ENCODE results near the gene GALNT9. TPM values are rescaled to one million over a fixed set of nuclear protein-coding genes. Genes with fewer than 3 reads are reported as not detected.

GALNT9 gene
- polyA plus RNA-seq, 2 of the 4 experiments (the other 2 are of a cell fraction) = 0.66 to 2.8 TPM

GRCh38 chr12:132315951-132316350 is 13.4 kb downstream of the GALNT9 start:
- TF ChIP-seq PBX3 (IDR thresholded peaks at IDR 0.05) = no peak
- no peak for TF ChIP-seq EP300 (IDR thresholded peaks at IDR 0.05)
- no peak for TF ChIP-seq ZFP36 (IDR thresholded peaks at IDR 0.05; ENCODE audit: borderline replicate concordance, partially characterized antibody)
- no peak for TF ChIP-seq JUN (IDR thresholded peaks at IDR 0.05)
- no peak for TF ChIP-seq TP53 (CRISPR knock-in tag; IDR thresholded peaks at IDR 0.05)
- TF ChIP-seq POLR2AphosphoS2 (conservative IDR thresholded peaks at IDR 0.05; ENCODE audit: low read length) = no peak
- no peak for TF ChIP-seq HEYL (CRISPR knock-in tag; IDR thresholded peaks at IDR 0.05)
- no peak for TF ChIP-seq MAFK (IDR thresholded peaks at IDR 0.05; ENCODE audit: partially characterized antibody)
- no peak for TF ChIP-seq BCL3 (IDR thresholded peaks at IDR 0.05)
- no peak for TF ChIP-seq KDM1A (IDR thresholded peaks at IDR 0.05; ENCODE audit: low read depth)
- no peak for TF ChIP-seq EHMT2 (IDR thresholded peaks at IDR 0.05; ENCODE audit: low read depth)
- TF ChIP-seq KDM5A (IDR thresholded peaks at IDR 0.05) = no peak
- no peak for TF ChIP-seq PHF8 (IDR thresholded peaks at IDR 0.05; ENCODE audit: borderline replicate concordance, low read depth)
- WGBS (ENCODE audit: missing lambda C conversion rate) = 58% methylated on average over 20 of the region's 20 CpGs
- no peak for ATAC-seq
- H3K4me3 ChIP-seq = no peak overlapping the region
- H3K27ac ChIP-seq = no peak overlapping the region
- no peak for DNase-seq (ENCODE audit: low read depth in 1 of 2, low spot score in 1 of 2)
- FAIRE-seq = no peak
- peaks cover 7% of the 10 kb centered on the region; the same call in 2 of the 3 replicates for H3K9me3 ChIP-seq
- ChIA-PET CTCF (interaction anchor here (1.3 kb wide), 1 partner anchor 10 kb away, joined by 3 read pairs; no protein-coding TSS in a partner anchor), POLR2A (no interaction called here)
- H3K4me2 ChIP-seq = no peak overlapping the region
- no peaks in the 10 kb centered on the region for H3K4me1 ChIP-seq

GRCh38 chr12:132315507-132315906 is 13.9 kb downstream of the GALNT9 start:
- POLR2A ChIA-PET = no interaction called here

GRCh38 chr12:132314516-132315233 is 14.7 kb downstream of the GALNT9 start:
- ATAC-seq = peak in 1 of 2 experiments; percentile 20; a peak in 1 of 6 replicates
- ChIA-PET CTCF (no interaction called here), POLR2A (no interaction called here)
- Histone ChIP-seq H3K4me3 (no peak overlapping the region), H3K4me1 (no peaks in the 10 kb centered on the region), H3K9me3 (peaks cover 7% of the 10 kb centered on the region; the same call in 2 of the 3 replicates), H3K27ac (no peak overlapping the region), H3K4me2 (no peak overlapping the region)
- no peak for FAIRE-seq
- TF ChIP-seq POLR2A (IDR thresholded peaks at IDR 0.05; ENCODE audit: low read length) (no peak), EHMT2 (IDR thresholded peaks at IDR 0.05; ENCODE audit: low read depth) (no peak), CEBPB (IDR thresholded peaks at IDR 0.05) (no peak), MAFK (IDR thresholded peaks at IDR 0.05; ENCODE audit: partially characterized antibody) (no peak), RARB (CRISPR knock-in tag; IDR thresholded peaks at IDR 0.05) (no peak), ATOH8 (CRISPR knock-in tag; IDR thresholded peaks at IDR 0.05; ENCODE audit: low read depth) (no peak), TFCP2L1 (CRISPR knock-in tag; IDR thresholded peaks at IDR 0.05) (no peak), HES2 (IDR thresholded peaks at IDR 0.05) (no peak), SREBF2 (IDR thresholded peaks at IDR 0.05) (no peak), PBX3 (IDR thresholded peaks at IDR 0.05) (no peak), POLR2AphosphoS2 (conservative IDR thresholded peaks at IDR 0.05; ENCODE audit: low read length) (no peak), ZSCAN20 (CRISPR knock-in tag; IDR thresholded peaks at IDR 0.05) (no peak), JUNB (IDR thresholded peaks at IDR 0.05) (no peak), E2F6 (IDR thresholded peaks at IDR 0.05; ENCODE audit: borderline replicate concordance, low read depth) (no peak), HOXB13 (CRISPR knock-in tag; IDR thresholded peaks at IDR 0.05; ENCODE audit: low read depth) (no peak), HEYL (CRISPR knock-in tag; IDR thresholded peaks at IDR 0.05) (no peak)
- 71% methylated on average over 23 of the region's 26 CpGs for WGBS (ENCODE audit: missing lambda C conversion rate)
- DNase-seq (ENCODE audit: low read depth in 1 of 2, low spot score in 1 of 2) = no peak

More at GRCh38 chr12:132315507-132315906, 13.9 kb downstream of the GALNT9 start:
- Histone ChIP-seq H3K4me1 (no peaks in the 10 kb centered on the region), H3K27ac (no peak overlapping the region), H3K4me2 (no peak overlapping the region), H3K4me3 (no peak overlapping the region), H3K9me3 (peaks cover 7% of the 10 kb centered on the region; the same call in 2 of the 3 replicates)
- TF ChIP-seq ELK1 (IDR thresholded peaks at IDR 0.05; ENCODE audit: low read depth, low read length) = no peak
- no peak for TF ChIP-seq HDAC2 (IDR thresholded peaks at IDR 0.05)
- TF ChIP-seq SREBF2 (IDR thresholded peaks at IDR 0.05) = no peak
- FAIRE-seq (no peak), DNase-seq (ENCODE audit: low read depth in 1 of 2, low spot score in 1 of 2) (no peak), ATAC-seq (no peak)
- WGBS (ENCODE audit: missing lambda C conversion rate) = 77% methylated on average over 12 of the region's 19 CpGs
- CTCF ChIA-PET = interaction anchor here (1.3 kb wide), 1 partner anchor 9 kb away, joined by 3 read pairs; no protein-coding TSS in a partner anchor

Data from A549 (cell line).